ENCODE measurements around the gene VMA21. TPM values are rescaled to one million over a fixed set of nuclear protein-coding genes. Genes with fewer than 3 reads are reported as not detected.

The VMA21 gene
- total RNA-seq, 1 donor from 2014 or later: 161 TPM

DNA sequence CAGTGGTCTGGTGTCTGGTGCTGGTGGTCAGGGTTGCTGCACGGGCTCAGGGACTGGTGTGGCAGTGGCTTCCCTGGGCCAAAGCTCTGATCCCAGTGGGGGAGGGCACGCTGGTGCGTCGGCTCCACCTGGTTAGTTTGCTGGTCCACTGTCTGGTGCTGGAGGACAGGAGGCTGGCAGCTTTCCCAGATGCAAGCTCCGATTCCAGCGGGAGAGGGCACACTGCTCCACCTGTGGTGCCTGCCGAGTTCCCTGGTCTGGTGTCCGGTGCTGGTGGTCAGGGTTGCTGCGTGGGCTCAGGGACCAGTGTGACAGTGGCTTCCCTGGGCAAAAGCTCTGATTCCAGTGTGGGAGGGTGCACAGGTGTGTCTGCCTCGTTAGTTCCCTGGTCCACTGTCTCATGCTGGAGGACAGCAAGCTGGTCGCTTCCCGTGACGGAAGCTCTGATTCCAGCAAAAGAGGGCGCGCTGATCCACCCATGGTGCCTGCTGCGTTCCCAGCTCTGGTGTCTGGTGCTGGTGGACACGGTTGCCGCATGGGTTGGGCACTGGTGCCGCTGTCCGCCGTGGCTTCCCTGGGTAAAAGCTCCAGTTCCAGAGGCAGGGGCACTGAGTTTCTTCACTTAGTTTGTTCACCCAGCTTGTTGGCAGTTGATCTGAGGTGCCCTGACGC is 5.8 kb downstream of the VMA21 start:
- no peaks in the 10 kb centered on the region for H3K27me3 ChIP-seq
- DNase-seq (ENCODE audit: low spot score): no peak
- TF ChIP-seq CTCF (IDR thresholded peaks at IDR 0.05): no peak
- TF ChIP-seq EZH2phosphoT487 (IDR thresholded peaks at IDR 0.05): no peak
- TF ChIP-seq EZH2 (IDR thresholded peaks at IDR 0.05): no peak
- peaks cover 19% of the 10 kb centered on the region for H3K4me1 Mint-ChIP-seq
- no peak overlapping the region for H3K4me3 Mint-ChIP-seq
- no peak overlapping the region for H3K4me2 ChIP-seq
- H3K9ac ChIP-seq: no peak overlapping the region
- no peaks in the 10 kb centered on the region for H3K36me3 ChIP-seq
- H3K27me3 Mint-ChIP-seq (ENCODE audit: insufficient read depth, low read depth): peaks cover 2% of the 10 kb centered on the region
- H3K27ac ChIP-seq: no peak overlapping the region
- H3K36me3 Mint-ChIP-seq: no peaks in the 10 kb centered on the region
- no peak overlapping the region for H2AFZ ChIP-seq (replicated peaks)
- peaks cover 32% of the 10 kb centered on the region for H4K20me1 ChIP-seq (ENCODE audit: low read depth)
- no peaks in the 10 kb centered on the region for H3K9me3 ChIP-seq (ENCODE audit: low read depth)
- peaks cover 3% of the 10 kb centered on the region for H3K9me3 Mint-ChIP-seq
- peaks cover 84% of the 10 kb centered on the region for H3K79me2 ChIP-seq (ENCODE audit: low read depth)
- H3K27ac Mint-ChIP-seq: no peak overlapping the region
- no peaks in the 10 kb centered on the region for H3F3A ChIP-seq (ENCODE audit: low read depth)
- H3K4me3 ChIP-seq: no peak overlapping the region
- no peaks in the 10 kb centered on the region for H3K4me1 ChIP-seq

DNA sequence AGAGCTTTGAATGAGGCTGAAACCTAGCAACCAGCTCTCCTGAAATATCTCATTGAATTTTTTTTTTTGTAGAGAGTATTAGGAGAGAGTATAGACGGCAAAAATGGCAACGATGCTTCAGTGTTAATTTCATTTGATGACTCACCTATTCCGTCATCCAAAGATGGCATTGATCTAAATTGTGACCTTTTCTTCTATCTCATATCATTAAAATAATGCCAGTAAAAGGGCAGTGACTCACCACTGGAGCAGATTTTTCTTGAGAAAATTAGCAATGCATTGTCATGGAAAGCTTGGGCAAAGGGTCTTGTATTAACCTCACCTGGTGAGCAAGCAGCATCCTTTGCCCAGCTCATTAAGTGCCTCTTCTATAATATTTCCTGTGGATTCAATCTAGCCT is 19.6 kb downstream of the VMA21 start:
- H3K4me3 Mint-ChIP-seq: no peak overlapping the region
- Histone ChIP-seq H3F3A (ENCODE audit: low read depth) (no peaks in the 10 kb centered on the region), H3K36me3 (no peaks in the 10 kb centered on the region), H3K9ac (no peak overlapping the region), H3K4me1 (peaks cover 10% of the 10 kb centered on the region), H2AFZ (replicated peaks) (no peak overlapping the region), H3K4me2 (no peak overlapping the region), H4K20me1 (ENCODE audit: low read depth) (no peaks in the 10 kb centered on the region), H3K27me3 (no peaks in the 10 kb centered on the region), H3K9me3 (ENCODE audit: low read depth) (no peaks in the 10 kb centered on the region), H3K79me2 (ENCODE audit: low read depth) (no peaks in the 10 kb centered on the region), H3K27ac (no peak overlapping the region), H3K4me3 (no peak overlapping the region)
- H3K9me3 Mint-ChIP-seq: no peaks in the 10 kb centered on the region
- no peaks in the 10 kb centered on the region for H3K36me3 Mint-ChIP-seq
- no peak overlapping the region for H3K27ac Mint-ChIP-seq
- TF ChIP-seq EZH2phosphoT487 (IDR thresholded peaks at IDR 0.05) (no peak), CTCF (IDR thresholded peaks at IDR 0.05) (no peak), EZH2 (IDR thresholded peaks at IDR 0.05) (no peak)
- no peaks in the 10 kb centered on the region for H3K27me3 Mint-ChIP-seq (ENCODE audit: insufficient read depth, low read depth)
- DNase-seq (ENCODE audit: low spot score): no peak
- H3K4me1 Mint-ChIP-seq: peaks cover 18% of the 10 kb centered on the region

DNA sequence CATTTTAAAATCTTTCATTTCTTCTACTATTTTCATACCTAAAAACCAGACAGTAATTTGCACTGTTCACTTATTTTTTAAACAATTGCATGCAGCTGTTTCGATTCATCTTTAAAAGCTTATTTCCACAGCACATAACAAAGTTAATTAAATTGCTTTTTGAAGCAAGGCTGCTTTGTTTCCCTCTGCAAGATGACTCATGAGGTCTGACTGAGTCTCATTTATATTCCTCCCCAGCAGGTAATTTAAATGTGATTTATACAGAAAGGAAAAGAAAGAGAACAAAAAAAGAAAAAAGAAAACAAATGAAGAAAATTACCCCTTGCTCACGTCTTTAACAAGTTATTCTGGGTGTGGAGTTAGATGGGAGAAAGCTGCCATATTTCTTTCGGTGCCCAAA is 22.8 kb downstream of the VMA21 start:
- Histone ChIP-seq H3K4me2 (peak overlapping the region; percentile 35), H3K4me3 (no peak overlapping the region), H2AFZ (replicated peaks) (no peak overlapping the region), H3K4me1 (peaks cover 10% of the 10 kb centered on the region), H3K9ac (no peak overlapping the region), H4K20me1 (ENCODE audit: low read depth) (no peaks in the 10 kb centered on the region), H3F3A (ENCODE audit: low read depth) (no peaks in the 10 kb centered on the region), H3K79me2 (ENCODE audit: low read depth) (no peaks in the 10 kb centered on the region), H3K36me3 (no peaks in the 10 kb centered on the region), H3K9me3 (ENCODE audit: low read depth) (no peaks in the 10 kb centered on the region), H3K27ac (no peak overlapping the region), H3K27me3 (no peaks in the 10 kb centered on the region)
- Mint-ChIP-seq H3K27me3 (ENCODE audit: insufficient read depth, low read depth) (no peaks in the 10 kb centered on the region), H3K9me3 (no peaks in the 10 kb centered on the region), H3K4me3 (peak overlapping the region; percentile 1), H3K36me3 (no peaks in the 10 kb centered on the region), H3K4me1 (peaks cover 18% of the 10 kb centered on the region), H3K27ac (peak overlapping the region; percentile 44)
- DNase-seq (ENCODE audit: low spot score): peak; percentile 13
- TF ChIP-seq EZH2phosphoT487 (IDR thresholded peaks at IDR 0.05): no peak
- no peak for TF ChIP-seq EZH2 (IDR thresholded peaks at IDR 0.05)
- TF ChIP-seq CTCF (IDR thresholded peaks at IDR 0.05): no peak
